HCT116 (cell line): ENCODE data around the gene GRK5. TPM values are rescaled to one million over a fixed set of nuclear protein-coding genes. Genes with fewer than 3 reads are reported as not detected.

Experiments
- ATAC-seq: fragments of 200-7000 bp; cut with Tn5 transposase; 2 replicates; pipeline ENCODE4 v1.9.1; 2020; ENCODE audit warnings: mild to moderate bottlenecking, moderate library complexity
- BruUV-seq: library from RNA; stranded (reverse); fragments of 400-500 nt; replicated peaks from 2 replicates; lab custom pipeline; 2021; lab: Mats Ljungman, UMichigan
- CTCF ChIA-PET: fragments of 300-600 bp; sonication (Branson Sonifier 250); formaldehyde crosslinking; loops from one replicate; lab custom pipeline; 2021; ENCODE audit warnings: antibody characterized with exemption; lab: Charles Lee
- POLR2A ChIA-PET: fragments of 300-600, 350-600 bp; sonication (Branson Sonifier 250); formaldehyde crosslinking; loops from one replicate; lab custom pipeline; 2021; ENCODE audit warnings: antibody characterized with exemption; lab: Charles Lee
- RAD21 ChIA-PET, 2 experiments: fragments of 300-600 bp; sonication (Branson Sonifier 250); formaldehyde crosslinking; loops; one replicate each; lab custom pipeline; 2023; ENCODE audit warnings: low total read pairs in 2 of 2; ENCODE audit not compliant: uncharacterized antibody in 2 of 2, unreplicated experiment in 2 of 2, low non-redundant PET in 1 of 2; lab: Charles Lee
- DNase-seq: peaks from one replicate; pipeline ENCODE4 v3.0.0-alpha.2; 2010; ENCODE audit warnings: low read depth, low spot score
- H2AFZ ChIP-seq: fragments of 200-600 bp; shearing (Covaris generic), sonication (generic); 2 replicates; pipeline ENCODE4 v1.6.1; 2017; ENCODE audit warnings: low read depth, mixed run types, mixed read lengths, antibody characterized with exemption, low read length; ENCODE audit not compliant: poor library complexity, severe bottlenecking
- H3K27ac ChIP-seq: 2 replicates; pipeline ENCODE4 v1.5.1; 2012; ENCODE audit warnings: low read depth, low read length
- H3K27me3 ChIP-seq: fragments of 200-600 bp; sonication (generic); 2 replicates; pipeline ENCODE4 v1.6.1; 2016; ENCODE audit warnings: mixed run types, low read length, mixed read lengths; ENCODE audit not compliant: insufficient read depth
- H3K36me3 ChIP-seq, 2 experiments: fragments of 200-500 bp in 1 of 2; fragments of 200-600 bp in 1 of 2; sonication (Bioruptor generic) in 1 of 2; sonication (generic) in 1 of 2; 2 replicates each; pipeline versions ENCODE4 v1.5.1 to v1.6.1; 2014 to 2016; ENCODE audit warnings: low read length in 2 of 2, inconsistent platforms in 1 of 2, mixed read lengths in 1 of 2, mixed run types in 1 of 2; ENCODE audit not compliant: insufficient read depth in 2 of 2, control insufficient read depth in 1 of 2
- H3K4me1 ChIP-seq, 2 experiments: fragments of 200-600 bp in 1 of 2; sonication (generic) in 1 of 2; 2 replicates each; pipeline versions ENCODE4 v1.5.1 to v1.6.1; 2012 to 2017; ENCODE audit warnings: low read length in 2 of 2, inconsistent platforms in 1 of 2, mild to moderate bottlenecking in 1 of 2, mixed read lengths in 1 of 2, mixed run types in 1 of 2, moderate library complexity in 1 of 2; ENCODE audit not compliant: insufficient read depth in 2 of 2, control insufficient read depth in 1 of 2
- H3K4me2 ChIP-seq: fragments of 200-600 bp; sonication (generic); 2 replicates; pipeline ENCODE4 v1.6.1; 2017; ENCODE audit warnings: mixed run types, low read length, mixed read lengths
- H3K4me3 ChIP-seq, 2 experiments: fragments of 200-600 bp in 1 of 2; sonication (generic) in 1 of 2; replicated peaks in 1 of 2; 2 replicates each; pipeline ENCODE4 v1.5.1; 2011 to 2016; ENCODE audit warnings: low read length in 2 of 2, control low read depth in 1 of 2, low read depth in 1 of 2, mild to moderate bottlenecking in 1 of 2, mixed read lengths in 1 of 2, mixed run types in 1 of 2
- H3K79me2 ChIP-seq: fragments of 200-600 bp; sonication (generic); 2 replicates; pipeline ENCODE4 v1.6.1; 2017; ENCODE audit warnings: mild to moderate bottlenecking, mixed run types, low read length, moderate library complexity, mixed read lengths; ENCODE audit not compliant: insufficient read depth
- H3K9ac ChIP-seq: fragments of 200-600 bp; sonication (generic); 2 replicates; pipeline ENCODE4 v1.6.1; 2016; ENCODE audit warnings: low read length, mixed read lengths
- H3K9me2 ChIP-seq: fragments of 200-600 bp; sonication (generic), shearing (Covaris generic); 2 replicates; pipeline ENCODE4 v1.6.1; 2017; ENCODE audit warnings: mixed run types, mild to moderate bottlenecking, moderate library complexity; ENCODE audit not compliant: insufficient read depth
- H3K9me3 ChIP-seq, 2 experiments: fragments of 200-500 bp in 1 of 2; fragments of 200-600 bp in 1 of 2; sonication (Bioruptor generic) in 1 of 2; sonication (generic) in 1 of 2; 2 replicates each; pipeline ENCODE4 v1.6.1; 2014 to 2017; ENCODE audit warnings: low read length in 2 of 2, mixed read lengths in 2 of 2, inconsistent platforms in 1 of 2, low read depth in 1 of 2, mild to moderate bottlenecking in 1 of 2, mixed run types in 1 of 2, moderate library complexity in 1 of 2; ENCODE audit not compliant: control insufficient read depth in 1 of 2, insufficient read depth in 1 of 2
- H4K20me1 ChIP-seq: fragments of 200-600 bp; sonication (generic), shearing (Covaris generic); 2 replicates; pipeline ENCODE4 v1.6.1; 2017; ENCODE audit warnings: mixed run types, mild to moderate bottlenecking, moderate library complexity; ENCODE audit not compliant: insufficient read depth
- ATF3 ChIP-seq: IDR thresholded peaks from 2 replicates; pipeline ENCODE4 v1.6.1; 2012
- CBX3 ChIP-seq: IDR thresholded peaks from 2 replicates; pipeline ENCODE4 v1.6.1; 2012; ENCODE audit warnings: low read depth
- CEBPB ChIP-seq: IDR thresholded peaks from 2 replicates; pipeline ENCODE4 v1.6.1; 2012; ENCODE audit warnings: low read depth
- CTCF ChIP-seq, 3 experiments: fragments of 200-600 bp in 1 of 3; sonication (generic) in 1 of 3; IDR thresholded peaks in 2 of 3; conservative IDR thresholded peaks in 1 of 3; 2 replicates each; pipeline ENCODE4 v1.5.1; 2012 to 2017; ENCODE audit warnings: low read depth in 2 of 3, low read length in 2 of 3, antibody characterized with exemption in 1 of 3, borderline replicate concordance in 1 of 3, control low read depth in 1 of 3, mild to moderate bottlenecking in 1 of 3, mixed read lengths in 1 of 3, mixed run types in 1 of 3, moderate library complexity in 1 of 3; ENCODE audit not compliant: insufficient read depth in 1 of 3
- EGR1 ChIP-seq: IDR thresholded peaks from 2 replicates; pipeline ENCODE4 v1.6.1; 2012; ENCODE audit warnings: low read depth
- ELF1 ChIP-seq: IDR thresholded peaks from 2 replicates; pipeline ENCODE4 v1.6.1; 2012; ENCODE audit warnings: low read depth, borderline replicate concordance
- EZH2 ChIP-seq: fragments of 200-600 bp; sonication (generic); IDR thresholded peaks from 2 replicates; pipeline ENCODE4 v1.6.1; 2017; ENCODE audit warnings: antibody characterized with exemption, mixed run types
- EZH2phosphoT487 ChIP-seq: fragments of 200-600 bp; IDR thresholded peaks from 2 replicates; pipeline ENCODE4 v1.6.1; 2018; ENCODE audit warnings: antibody characterized with exemption, borderline replicate concordance
- FOSL1 ChIP-seq: IDR thresholded peaks from 2 replicates; pipeline ENCODE4 v1.6.1; 2012; ENCODE audit warnings: low read depth
- JUND ChIP-seq: IDR thresholded peaks from 2 replicates; pipeline ENCODE4 v1.6.1; 2012
- POLR2AphosphoS5 ChIP-seq: IDR thresholded peaks from 2 replicates; pipeline ENCODE4 v1.6.1; 2011; ENCODE audit warnings: mild to moderate bottlenecking, low read depth, low read length, moderate library complexity
- RAD21 ChIP-seq: IDR thresholded peaks from 2 replicates; pipeline ENCODE4 v1.6.1; 2012; ENCODE audit warnings: low read depth, mild to moderate bottlenecking
- REST ChIP-seq: IDR thresholded peaks from 2 replicates; pipeline ENCODE4 v1.6.1; 2012; ENCODE audit warnings: low read depth
- SIN3A ChIP-seq: IDR thresholded peaks from 2 replicates; pipeline ENCODE4 v1.6.1; 2012; ENCODE audit warnings: low read depth
- SP1 ChIP-seq: IDR thresholded peaks from 2 replicates; pipeline ENCODE4 v1.6.1; 2012; ENCODE audit warnings: low read depth
- SRF ChIP-seq: IDR thresholded peaks from 2 replicates; pipeline ENCODE4 v1.6.1; 2012; ENCODE audit warnings: low read depth
- TCF7L2 ChIP-seq: IDR thresholded peaks from 2 replicates; pipeline ENCODE4 v1.7.0; 2011; ENCODE audit warnings: borderline replicate concordance, inconsistent platforms; ENCODE audit not compliant: insufficient read depth, insufficient read length; ENCODE audit errors: extremely low read depth
- YY1 ChIP-seq: IDR thresholded peaks from 2 replicates; pipeline ENCODE4 v1.6.1; 2011; ENCODE audit warnings: low read length, low read depth, moderate library complexity, mild to moderate bottlenecking; ENCODE audit not compliant: insufficient replicate concordance; ENCODE audit errors: extremely low read depth
- ZFX ChIP-seq: fragments of 450-650 bp; IDR thresholded peaks from 2 replicates; pipeline ENCODE4 v1.6.1; 2017
- ZNF274 ChIP-seq: fragments of 200-500 bp; sonication (Bioruptor generic); IDR thresholded peaks from 2 replicates; pipeline ENCODE4 v1.6.1; 2014; ENCODE audit warnings: mild to moderate bottlenecking, low read depth, low read length, inconsistent platforms
- intact Hi-C: fragments of 100-400 bp; cut with micrococcal nuclease; formaldehyde crosslinking; loops from 2 replicates; pipeline ENCODE4 v1.10.0; 2022
- total RNA-seq: library from RNA; stranded (reverse); gene quantifications from one replicate; pipeline ENCODE4 v1.2.1, GENCODE V29; 2021; ENCODE audit not compliant: unreplicated experiment
- TF ChIP-seq, protein P1 (sequence below): IDR thresholded peaks from 2 replicates; pipeline ENCODE4 v1.6.1; 2012

Gene GRK5
- total RNA-seq, 1 experiment from 2014 or later: 7.3 TPM

DNA sequence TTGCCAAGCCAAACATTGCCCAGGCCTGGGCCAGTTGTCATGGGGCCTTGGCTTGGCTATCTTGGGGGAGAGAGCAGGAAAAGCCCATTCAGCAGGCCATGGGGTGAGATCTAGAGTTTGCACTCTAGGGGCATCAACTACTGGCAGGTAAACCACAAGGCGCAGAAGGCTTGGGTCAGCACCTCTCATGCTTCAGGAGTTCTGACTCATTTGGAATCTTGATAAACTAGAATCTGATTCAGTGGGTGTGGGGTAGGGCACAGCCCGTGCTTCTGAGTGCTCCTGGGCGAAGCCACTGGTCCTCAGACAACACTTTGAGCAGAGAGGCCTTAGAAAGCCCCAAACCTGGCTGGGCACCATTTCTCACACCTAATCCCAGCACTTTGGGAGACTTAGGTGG is 254.0 kb downstream of the GRK5 start:
- ATAC-seq (peak; percentile 95), DNase-seq (peak; percentile 78)
- Histone ChIP-seq H3K27me3 (no peaks in the 10 kb centered on the region), H3K27ac (peak overlapping the region; percentile 10; the same call in 1 of the 2 replicates), H3K9me2 (no peaks in the 10 kb centered on the region), H3K9ac (peak overlapping the region; percentile 21), H2AFZ (no peak overlapping the region), H3K79me2 (no peaks in the 10 kb centered on the region), H3K9me3 (peaks cover 0 to 5% of the 10 kb centered on the region in 2 experiments; a peak in 1 of 4 replicates), H4K20me1 (no peaks in the 10 kb centered on the region), H3K4me2 (peak overlapping the region; percentile 76), H3K4me3 (peak overlapping the region in 1 of 2 experiments; percentile 31; a peak in 2 of 4 replicates), H3K4me1 (peaks cover 19 to 28% of the 10 kb centered on the region in 2 experiments), H3K36me3 (no peaks in the 10 kb centered on the region)
- BruUV-seq: no TSS peak
- CTCF ChIA-PET: interaction anchor here (1.7 kb wide), 1 partner anchor 28 kb away, joined by 5 read pairs; no protein-coding TSS in a partner anchor
- POLR2A ChIA-PET: no interaction called here
- RAD21 ChIA-PET: no interaction called here
- intact Hi-C loops: no loop called here
- TF ChIP-seq RAD21: no peak; the same call in 1 of the 2 replicates
- TF ChIP-seq REST: no peak
- no peak; the same call in 1 of the 2 replicates for TF ChIP-seq CBX3
- TF ChIP-seq CEBPB: no peak
- TF ChIP-seq SRF: no peak
- TF ChIP-seq POLR2AphosphoS5: peak; percentile 48; the same call in 1 of the 2 replicates
- TF ChIP-seq EZH2: no peak
- TF ChIP-seq EZH2phosphoT487: no peak
- TF ChIP-seq JUND: peak; percentile 93
- TF ChIP-seq EGR1: no peak
- 0 out of 6 replicates have a peak, but pooled peaks of 1 of the 3 experiments have one; percentile 14 for TF ChIP-seq CTCF (IDR thresholded peaks at IDR 0.05 in 2 of 3, conservative IDR thresholded peaks at IDR 0.05 in 1 of 3; ENCODE audit: borderline replicate concordance in 1 of 3, insufficient read depth in 1 of 3, low read depth in 2 of 3, low read length in 2 of 3)
- no peak for TF ChIP-seq YY1
- TF ChIP-seq ELF1: no peak
- TF ChIP-seq TCF7L2: no peak
- no peak for TF ChIP-seq ZNF274
- TF ChIP-seq ZFX: no peak
- peak; percentile 94 for TF ChIP-seq SP1
- TF ChIP-seq, protein P1, sequence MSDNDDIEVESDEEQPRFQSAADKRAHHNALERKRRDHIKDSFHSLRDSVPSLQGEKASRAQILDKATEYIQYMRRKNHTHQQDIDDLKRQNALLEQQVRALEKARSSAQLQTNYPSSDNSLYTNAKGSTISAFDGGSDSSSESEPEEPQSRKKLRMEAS: peak; percentile 87
- no peak for TF ChIP-seq SIN3A
- TF ChIP-seq ATF3: no peak
- peak; percentile 92 for TF ChIP-seq FOSL1
